NCI-H1048 (cell line): ENCODE results near the gene MAPK8IP3.

Experiments
- DNase-seq: peaks from one replicate; lab custom pipeline; 2025; lab: John Stamatoyannopoulos, UW

Gene MAPK8IP3

GRCh38 chr16:1763521-1764511 lies 57.8 kb downstream of the MAPK8IP3 start:
- DNase-seq: no peak

GRCh38 chr16:1764971-1765370 lies 59.0 kb downstream of the MAPK8IP3 start:
- DNase-seq: no peak

GRCh38 chr16:1765826-1766225 lies 59.8 kb downstream of the MAPK8IP3 start:
- no peak for DNase-seq

- no peak for DNase-seq
These were observed 60.2 kb downstream of the MAPK8IP3 start for GRCh38 chr16:1766231-1766630.

GRCh38 chr16:1766701-1767100 lies 60.7 kb downstream of the MAPK8IP3 start:
- no peak for DNase-seq

GRCh38 chr16:1767116-1767994 lies 61.4 kb downstream of the MAPK8IP3 start:
- no peak for DNase-seq

GRCh38 chr16:1768061-1768766 lies 62.2 kb downstream of the MAPK8IP3 start:
- DNase-seq: no peak

GRCh38 chr16:1768767-1769401 lies 62.9 kb downstream of the MAPK8IP3 start:
- no peak for DNase-seq

- no peak for DNase-seq
These were observed 63.7 kb downstream of the MAPK8IP3 start for GRCh38 chr16:1769402-1770300.

- DNase-seq: no peak
These were observed 64.6 kb downstream of the MAPK8IP3 start for GRCh38 chr16:1770328-1771187.

GRCh38 chr16:1771188-1771863 lies 65.3 kb downstream of the MAPK8IP3 start, which contains the start of gene NME3:
Gene NME3, minus strand, starts transcription at chr16:1771543. Its CDS starts 9 bp downstream, at chr16:1771534.
- no peak for DNase-seq

GRCh38 chr16:1771864-1772361 lies 65.9 kb downstream of the MAPK8IP3 start:
- DNase-seq: no peak

- no peak for DNase-seq
These were observed 66.4 kb downstream of the MAPK8IP3 start, which contains the start of gene EME2 for GRCh38 chr16:1772362-1772907. Gene EME2, plus strand, starts transcription at chr16:1772810. Its CDS starts 418 bp downstream, at chr16:1773228.

- peak; percentile 13 for DNase-seq
These were observed 67.1 kb downstream of the MAPK8IP3 start, which contains the start of gene MRPS34 for GRCh38 chr16:1772908-1773702. Gene MRPS34, minus strand, starts transcription at chr16:1773134. Its CDS starts 15 bp downstream, at chr16:1773119.

GRCh38 chr16:1773703-1774447 lies 67.9 kb downstream of the MAPK8IP3 start:
- DNase-seq: no peak

GRCh38 chr16:1774448-1774780 lies 68.4 kb downstream of the MAPK8IP3 start:
- no peak for DNase-seq
